BJ (cell line): ENCODE measurements around the gene BBX. TPM values are rescaled to one million over a fixed set of nuclear protein-coding genes. Genes with fewer than 3 reads are reported as not detected.

Source experiments
- CTCF ChIA-PET: fragments of 350-600 bp; formaldehyde crosslinking; extraction: SDS; loops from one replicate; lab custom pipeline; 2021; ENCODE audit warnings: antibody characterized with exemption, inconsistent platforms; lab: Yijun Ruan, JAX
- POLR2A ChIA-PET: fragments of 300-600 bp; sonication (Branson Sonifier 250); formaldehyde crosslinking; extraction: SDS; loops from one replicate; lab custom pipeline; 2021; ENCODE audit warnings: antibody characterized with exemption; lab: Charles Lee
- DNase-seq: peaks from one replicate; pipeline ENCODE4 v3.0.0-alpha.2; 2011; ENCODE audit warnings: low read depth
- H3K27me3 ChIP-seq: 2 replicates; pipeline ENCODE4 v1.6.0; 2011; ENCODE audit warnings: low read length; ENCODE audit not compliant: control insufficient read depth, insufficient read depth
- H3K36me3 ChIP-seq: 2 replicates; pipeline ENCODE4 v1.5.1; 2011; ENCODE audit warnings: low read length; ENCODE audit not compliant: control insufficient read depth, insufficient read depth
- H3K4me3 ChIP-seq: 2 replicates; pipeline ENCODE4 v1.5.1; 2011; ENCODE audit warnings: low read depth, mild to moderate bottlenecking, control low read depth, low read length
- CTCF ChIP-seq: IDR thresholded peaks from 2 replicates; pipeline ENCODE4 v1.5.1; 2011; ENCODE audit warnings: low read depth, mild to moderate bottlenecking, control low read depth, inconsistent platforms, low read length, moderate library complexity; ENCODE audit not compliant: insufficient read depth
- polyA plus RNA-seq: library from polyadenylated mRNA; depleted of rRNA; stranded (reverse); fragments of >200 nt; gene quantifications from 2 replicates; pipeline ENCODE4 v1.2.3, GENCODE V29; 2011

BBX gene
- polyA plus RNA-seq, 1 experiment = 47.6 TPM

- Histone ChIP-seq H3K4me3 (peak overlapping the region; percentile 90), H3K36me3 (no peaks in the 10 kb centered on the region), H3K27me3 (no peaks in the 10 kb centered on the region; the same call in 1 of the 2 replicates)
- TF ChIP-seq CTCF = no peak
- CTCF ChIA-PET = interaction anchor here (0.7 kb wide), 1 partner anchor 954 kb away, joined by 4 read pairs; no protein-coding TSS in a partner anchor
- no peak for DNase-seq
- POLR2A ChIA-PET = interaction anchor here (0.6 kb wide), 1 partner anchor 95 kb away, joined by 3 read pairs; no protein-coding TSS in a partner anchor
Measured at GRCh38 chr3:107523539-107524325, 970 bp downstream of the BBX start.

GRCh38 chr3:107524326-107524840 lies 1.6 kb downstream of the BBX start:
- no peak for DNase-seq
- POLR2A ChIA-PET = interaction anchor here (0.6 kb wide), 1 partner anchor 95 kb away, joined by 3 read pairs; no protein-coding TSS in a partner anchor
- CTCF ChIA-PET = interaction anchor here (0.7 to 0.8 kb wide), 2 partner anchors 95 to 953 kb away, joined by 4 to 5 read pairs; no protein-coding TSS in a partner anchor

GRCh38 chr3:107524841-107525643 lies 2.3 kb downstream of the BBX start:
- CTCF ChIA-PET = interaction anchor here (0.8 kb wide), 1 partner anchor 95 kb away, joined by 5 read pairs; no protein-coding TSS in a partner anchor
- H3K27me3 ChIP-seq = no peaks in the 10 kb centered on the region
- POLR2A ChIA-PET = no interaction called here
- TF ChIP-seq CTCF = no peak
- H3K4me3 ChIP-seq = peak overlapping the region; percentile 90
- DNase-seq = no peak
- no peaks in the 10 kb centered on the region for H3K36me3 ChIP-seq

More at GRCh38 chr3:107524326-107524840, 1.6 kb downstream of the BBX start:
- Histone ChIP-seq H3K27me3 (no peaks in the 10 kb centered on the region), H3K36me3 (no peaks in the 10 kb centered on the region), H3K4me3 (peak overlapping the region; percentile 90)
- no peak for TF ChIP-seq CTCF

GRCh38 chr3:107525644-107526305 lies 3.0 kb downstream of the BBX start:
- POLR2A ChIA-PET = no interaction called here
- CTCF ChIA-PET = interaction anchor here (0.8 kb wide), 1 partner anchor 13 kb away, joined by 3 read pairs; no protein-coding TSS in a partner anchor
- no peak for DNase-seq

More at GRCh38 chr3:107525644-107526305, 3.0 kb downstream of the BBX start:
- H3K36me3 ChIP-seq = no peaks in the 10 kb centered on the region
- H3K4me3 ChIP-seq = peak overlapping the region; percentile 90
- TF ChIP-seq CTCF = no peak
- H3K27me3 ChIP-seq = no peaks in the 10 kb centered on the region
